Embryonic facial prominence (tissue), 1 donor: ENCODE results near the gene ALDH9A1.
"Not testable (repeated sequence)": the region's sequence is repeated elsewhere in the genome, so short reads cannot be mapped to it uniquely, and the experiment has no call there.

Source experiments
- DNase-seq: peaks from one replicate; pipeline ENCODE4 v3.0.0-alpha.2; 2016; ENCODE audit errors: extremely low spot score

Gene ALDH9A1

DNA sequence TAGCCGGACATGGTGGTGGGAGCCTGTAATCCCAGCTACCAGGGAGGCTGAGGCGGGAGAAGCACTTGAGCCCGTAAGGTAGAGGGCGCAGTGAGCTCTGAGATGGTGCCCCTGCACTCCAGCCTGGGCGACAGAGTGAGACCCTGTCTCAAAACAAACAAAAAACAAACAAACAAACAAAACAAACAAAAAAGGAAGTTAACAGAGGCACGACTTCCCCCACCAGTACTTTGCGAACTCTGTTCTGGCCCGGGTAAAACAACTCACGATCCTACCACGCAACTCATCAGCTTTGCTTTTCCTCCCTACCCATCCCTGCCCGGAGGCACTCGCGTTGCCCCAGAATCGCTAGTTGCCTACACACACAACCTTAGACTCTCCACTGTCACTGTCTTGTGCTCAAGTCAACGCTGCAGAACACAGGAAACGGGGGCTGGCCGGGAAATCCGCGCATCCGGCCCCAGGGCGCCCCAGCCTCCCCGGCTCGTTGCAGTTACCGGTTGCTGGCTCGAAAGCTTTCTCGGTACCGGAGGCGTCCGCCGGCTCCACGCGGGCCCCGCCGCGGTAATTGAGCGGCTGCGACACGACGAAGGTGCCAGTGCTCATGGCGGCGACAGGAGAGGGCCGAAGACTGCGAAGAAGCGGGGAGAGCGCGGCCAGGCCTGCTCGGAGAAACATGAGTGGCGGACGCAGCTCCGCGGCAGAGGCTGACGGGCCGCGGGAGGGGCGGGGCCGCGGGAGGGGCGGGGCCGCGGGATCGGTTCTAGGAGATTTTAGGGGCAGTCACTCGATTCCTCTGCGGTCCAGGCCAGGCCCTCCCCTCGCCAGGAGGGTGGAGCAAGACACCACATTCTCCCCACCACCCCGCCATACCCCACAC, at the start of gene ALDH9A1:
Gene ALDH9A1 (minus strand): TSS at position 682 of the 880 bp plus-strand sequence. CDS start 4 bp downstream, at position 678.
- DNase-seq = peak; percentile 71

DNA sequence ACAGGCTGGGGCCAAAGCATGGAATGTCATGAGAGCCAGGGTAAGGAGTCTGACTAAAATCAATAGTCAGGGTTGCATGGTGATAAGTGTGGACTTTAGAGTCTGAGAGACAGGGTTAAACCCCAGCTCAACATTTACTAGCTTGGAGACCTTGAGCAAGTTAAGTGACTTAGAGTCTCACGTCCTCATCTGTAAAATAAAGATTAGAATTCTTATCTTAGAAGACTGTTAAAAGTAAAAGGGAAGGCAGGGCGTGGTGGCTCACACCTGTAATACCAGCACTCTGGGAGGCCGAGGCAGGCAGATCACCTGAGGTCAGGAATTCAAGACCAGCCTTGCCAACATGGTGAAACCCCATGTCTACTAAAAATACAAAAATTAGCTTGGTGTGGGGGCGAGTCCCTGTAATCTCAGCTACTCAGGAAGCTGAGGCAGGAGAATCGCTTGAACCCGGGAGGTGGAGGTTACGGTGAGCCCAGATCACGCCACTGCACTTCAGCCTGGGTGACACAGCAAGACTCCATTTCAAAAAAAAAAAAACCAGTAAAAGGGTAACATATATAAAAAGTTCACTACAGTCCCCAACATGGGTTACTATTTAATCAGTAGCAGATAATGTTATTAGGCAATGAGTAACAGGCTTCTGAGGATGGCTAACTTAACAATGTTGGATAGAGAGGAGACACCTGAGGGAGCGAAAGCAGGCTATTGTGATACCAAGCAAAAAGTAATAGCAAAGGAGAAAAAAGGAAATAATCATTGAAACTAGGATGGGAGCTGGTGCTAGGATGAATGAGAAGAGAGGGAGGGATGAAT, 49.5 kb upstream of the ALDH9A1 start:
- DNase-seq = no peak

DNA sequence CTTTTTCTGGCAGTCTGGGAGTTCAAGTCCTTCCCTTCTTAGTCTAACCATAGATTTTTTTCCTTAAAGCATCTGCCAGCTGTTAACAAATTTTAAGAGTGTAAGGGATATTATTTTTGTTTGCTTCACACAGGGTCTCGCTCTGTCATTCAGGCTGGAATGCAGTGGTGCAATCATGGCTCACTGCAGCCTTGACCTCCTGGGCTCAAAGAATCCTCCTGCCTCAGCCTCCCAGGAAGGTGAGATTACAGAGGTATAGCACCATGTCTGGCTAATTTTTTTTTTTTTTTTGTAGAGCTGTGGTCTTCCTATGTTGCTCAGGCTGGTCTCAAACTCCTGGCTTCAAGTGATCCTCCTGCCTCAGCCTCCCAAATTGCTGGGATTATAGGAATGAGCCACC, 46.6 kb upstream of the ALDH9A1 start:
- DNase-seq = not testable (repeated sequence)

DNA sequence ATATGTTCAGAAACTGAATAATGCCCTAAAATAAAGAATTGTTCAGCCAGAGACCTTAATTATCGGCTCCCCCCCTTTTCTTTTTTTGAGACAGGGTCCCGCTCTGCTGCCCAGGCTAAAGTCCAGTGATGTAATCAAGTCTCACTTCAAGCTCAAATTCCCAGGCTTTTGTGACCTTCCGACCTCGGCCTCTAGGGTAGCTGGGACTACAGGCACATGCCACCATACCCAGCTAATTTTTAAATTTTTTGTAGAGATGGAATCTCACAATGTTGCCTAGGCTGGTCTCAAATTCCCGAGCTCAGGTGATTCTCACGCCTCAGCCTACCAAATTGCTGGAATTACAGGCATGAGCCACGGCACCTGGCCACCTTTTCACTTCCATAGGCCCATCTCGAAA, 43.8 kb upstream of the ALDH9A1 start:
- DNase-seq = no peak

DNA sequence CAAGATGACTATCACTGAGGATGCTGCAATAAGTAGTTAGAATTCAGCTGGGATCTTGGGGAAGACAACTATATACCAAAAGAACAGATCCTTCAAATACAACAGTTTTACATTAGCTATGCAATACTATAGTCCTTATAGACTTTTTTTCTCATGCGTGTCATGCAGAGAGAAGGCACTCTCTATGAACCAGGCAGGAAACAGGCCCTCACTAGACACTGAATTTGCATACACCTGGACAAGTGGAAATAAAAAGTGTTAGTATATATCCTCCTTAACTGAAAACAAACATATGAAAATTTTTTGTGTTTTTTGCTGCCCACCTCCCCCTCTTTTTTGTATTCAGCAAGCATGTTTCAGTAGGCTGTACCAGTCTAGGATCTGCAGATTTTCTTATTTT, 40.4 kb upstream of the ALDH9A1 start:
- no peak for DNase-seq

DNA sequence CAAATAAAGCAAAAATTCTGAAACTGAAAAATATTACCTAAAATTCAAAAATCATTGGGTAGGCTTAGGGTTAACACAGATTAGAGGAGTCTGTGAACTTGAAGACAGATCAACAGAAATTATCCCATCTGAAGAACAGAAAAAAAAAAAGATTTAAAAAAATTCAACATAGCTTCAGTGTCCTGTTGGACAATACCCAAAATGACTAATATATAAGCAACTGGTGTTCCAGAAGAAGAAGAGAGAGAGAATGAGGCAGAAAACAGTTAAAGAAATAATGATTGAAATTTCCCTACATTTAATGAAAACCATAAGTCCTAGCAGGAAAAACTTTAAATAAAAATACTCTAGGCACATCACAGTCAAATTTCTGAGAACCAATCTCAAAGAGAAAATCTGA, 38.8 kb upstream of the ALDH9A1 start:
- DNase-seq = no peak

DNA sequence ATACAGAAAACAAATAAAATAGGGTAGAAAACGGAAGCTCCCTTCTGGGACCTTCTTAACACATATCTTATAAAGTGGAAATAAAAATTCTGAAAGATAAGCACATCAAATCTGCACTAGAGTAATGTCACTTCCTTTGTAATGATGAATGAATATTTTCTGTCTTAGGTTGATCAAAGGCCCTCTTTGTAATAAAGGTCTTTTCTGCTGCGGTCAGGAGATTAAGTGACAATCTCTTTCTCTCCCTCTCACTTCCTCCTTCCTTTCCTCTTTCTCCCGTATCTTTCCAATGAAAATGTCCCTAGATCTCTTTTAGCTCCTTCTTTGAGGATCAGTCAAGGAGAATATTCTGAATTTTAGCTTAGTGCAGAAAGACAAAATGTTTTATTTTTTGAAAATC, 36.5 kb upstream of the ALDH9A1 start:
- DNase-seq = no peak

DNA sequence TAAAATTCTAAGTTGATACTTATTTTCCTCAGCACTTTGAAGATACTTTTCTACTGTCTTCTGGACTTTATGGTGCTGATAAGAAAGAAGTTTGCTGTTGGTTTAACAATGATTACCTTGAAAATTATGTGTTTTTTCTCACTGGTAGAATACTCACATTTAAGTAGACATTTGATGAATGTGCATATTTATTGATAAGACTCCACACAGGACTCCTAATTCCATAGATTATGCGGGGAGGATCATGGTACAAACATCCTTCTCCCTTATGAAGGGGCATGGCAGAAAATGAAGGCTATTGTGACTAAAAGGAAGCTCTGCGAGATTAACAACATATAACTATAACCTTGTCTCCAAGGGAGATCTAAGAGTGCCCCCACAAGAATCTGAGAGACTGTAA, 28.5 kb upstream of the ALDH9A1 start:
- DNase-seq = no peak

DNA sequence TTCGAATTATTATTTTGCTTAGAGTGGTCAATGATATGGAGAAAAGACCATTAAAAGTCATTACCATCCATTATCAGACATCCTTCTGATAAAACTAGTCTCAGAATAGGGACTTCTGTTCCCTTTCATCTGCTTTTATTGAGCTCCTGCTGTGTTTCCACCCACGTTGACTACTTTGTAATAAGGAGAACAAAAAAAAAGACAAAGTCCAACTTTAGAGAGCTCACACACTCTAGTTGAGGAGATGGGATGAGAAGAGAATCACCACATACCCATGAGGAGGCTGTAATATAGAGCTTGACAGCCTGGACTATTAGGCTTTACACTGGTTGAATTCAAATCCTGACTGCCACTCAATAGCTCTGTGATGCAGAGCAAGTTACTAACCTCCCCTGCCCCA, 27.8 kb upstream of the ALDH9A1 start:
- no peak for DNase-seq

DNA sequence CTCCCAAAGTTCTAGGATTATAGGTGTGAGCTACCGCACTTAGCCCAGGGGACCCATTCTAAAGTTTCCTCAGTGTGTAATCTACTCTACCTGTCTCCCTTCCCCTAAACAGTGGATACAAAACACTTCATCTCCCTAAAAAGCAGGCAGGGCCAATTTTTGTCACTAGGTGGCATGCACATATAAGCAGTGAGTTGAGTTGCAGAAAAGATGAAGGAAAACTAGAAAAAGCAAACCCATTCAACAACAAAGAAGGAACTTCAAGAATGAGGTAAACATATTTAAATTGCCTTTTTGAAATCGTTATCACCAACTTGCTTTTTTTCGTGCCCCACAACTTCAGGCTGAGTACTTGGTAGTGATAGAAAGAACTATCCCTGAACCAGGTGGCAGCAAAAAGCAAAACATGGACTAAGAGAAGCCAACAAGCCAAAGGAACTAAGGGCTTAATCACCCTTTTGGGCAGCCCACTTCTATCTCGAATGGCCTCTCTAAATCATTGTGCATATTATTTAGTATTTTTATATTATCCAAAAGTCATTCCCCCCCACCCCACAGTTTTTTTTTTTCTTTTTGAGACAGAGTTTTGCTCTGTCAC, 19.7 kb upstream of the ALDH9A1 start:
- peak; percentile 17 for DNase-seq

DNA sequence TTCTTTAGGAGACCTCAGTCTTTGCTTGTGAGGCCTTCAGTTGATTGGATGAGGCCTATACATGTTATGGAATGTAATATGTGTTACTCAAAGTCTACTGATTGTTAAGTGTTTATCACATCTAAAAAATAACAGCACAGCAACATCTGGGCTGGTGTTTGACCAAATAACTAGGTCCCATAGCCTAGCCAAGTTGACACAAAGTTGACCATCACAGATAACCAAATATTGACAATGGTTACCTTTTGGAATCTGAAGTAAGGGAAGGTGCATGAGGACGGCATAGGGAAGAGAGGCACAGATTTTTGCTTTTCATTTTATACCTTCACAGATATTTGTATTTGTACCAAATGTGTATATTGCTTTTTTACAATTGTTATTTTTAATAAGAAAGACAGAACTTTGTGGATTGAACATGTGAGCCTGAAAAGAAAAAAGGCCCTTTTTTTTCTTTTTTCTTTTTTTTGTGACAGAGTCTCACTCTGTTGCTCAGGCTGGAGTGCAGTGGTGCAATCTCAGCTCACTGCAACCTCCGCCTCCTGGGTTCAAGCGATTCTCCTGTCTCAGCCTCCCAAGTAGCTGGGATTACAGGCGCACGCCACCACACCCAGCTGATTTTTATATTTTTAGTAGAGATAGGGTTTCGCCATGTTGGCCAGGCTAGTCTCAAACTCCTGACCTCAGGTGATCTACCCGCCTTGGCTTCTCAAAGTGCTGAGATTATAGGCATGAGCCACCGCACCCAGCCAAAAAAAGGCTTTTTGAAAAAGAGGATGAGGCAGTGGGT, 18.1 kb upstream of the ALDH9A1 start:
- DNase-seq = not testable (repeated sequence)

DNA sequence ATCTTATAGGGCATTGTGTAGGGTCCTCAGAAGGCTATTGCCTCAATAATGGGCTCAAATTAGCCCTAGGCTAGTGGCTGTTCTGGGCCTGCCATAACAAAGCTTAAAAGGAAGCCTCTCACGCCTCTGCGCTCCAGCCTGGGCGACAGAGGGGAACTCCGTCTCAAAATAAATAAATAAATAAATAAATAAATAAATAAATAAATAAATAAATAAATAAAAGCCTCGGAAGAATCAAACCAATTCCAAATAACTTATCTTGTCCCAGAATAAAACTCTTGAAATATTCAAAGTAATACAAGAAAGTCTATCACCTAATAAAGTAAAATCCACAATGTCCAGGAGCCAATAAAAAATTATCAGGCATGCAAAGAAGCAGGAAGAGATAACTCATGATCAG, 14.4 kb upstream of the ALDH9A1 start:
- no peak for DNase-seq

DNA sequence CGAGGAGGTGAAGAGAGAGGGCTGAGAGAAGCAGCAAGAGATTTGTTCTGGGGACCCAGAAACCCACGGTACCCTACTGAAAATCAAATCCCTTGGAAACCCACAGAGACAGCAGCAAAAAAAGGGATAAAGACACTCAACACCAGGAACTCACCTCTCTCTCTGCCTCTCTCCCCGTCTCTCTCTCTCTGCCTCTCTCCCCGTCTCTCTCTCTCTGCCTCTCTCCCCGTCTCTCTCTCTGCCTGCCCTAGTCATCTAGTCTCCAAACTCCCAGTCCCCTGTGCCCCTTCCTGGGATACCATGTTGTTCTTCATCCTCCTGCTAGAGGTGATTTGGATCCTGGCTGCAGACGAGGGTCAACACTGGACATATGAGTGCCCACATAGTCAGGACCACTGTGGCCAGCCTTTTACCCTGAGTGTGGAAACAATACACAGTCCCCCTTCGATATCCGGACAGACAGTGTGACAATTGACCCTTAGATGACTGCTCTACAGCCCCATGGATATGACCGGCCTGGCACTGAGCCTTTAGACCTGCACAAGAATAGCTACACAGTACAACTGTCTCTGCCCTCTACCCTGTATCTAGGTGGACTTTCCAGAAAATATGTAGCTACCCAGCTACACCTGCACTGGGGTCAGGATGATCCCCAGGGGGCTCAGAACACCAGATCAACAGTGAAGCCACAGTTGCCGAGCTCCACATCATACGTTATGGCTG, 9.8 kb upstream of the ALDH9A1 start:
- no peak for DNase-seq

DNA sequence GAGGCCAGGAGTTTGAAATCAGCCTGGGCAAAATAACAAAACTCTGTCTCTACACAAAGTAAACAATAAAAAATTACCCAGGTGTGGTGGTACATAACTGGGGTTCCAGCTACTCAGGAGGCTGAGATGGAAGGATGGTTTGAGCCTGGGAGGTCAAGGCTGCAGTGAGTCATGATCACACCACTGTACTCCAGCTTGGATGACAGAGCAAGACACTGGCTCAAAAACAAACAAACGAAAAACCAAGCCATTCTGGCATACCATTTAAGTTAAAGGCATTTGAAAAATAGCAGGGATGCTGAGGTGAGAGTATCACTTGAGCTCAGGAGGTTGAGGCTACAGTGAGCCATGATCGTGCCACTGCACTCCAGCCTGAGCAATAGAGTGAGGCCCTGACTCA, 5.3 kb upstream of the ALDH9A1 start:
- no peak for DNase-seq

DNA sequence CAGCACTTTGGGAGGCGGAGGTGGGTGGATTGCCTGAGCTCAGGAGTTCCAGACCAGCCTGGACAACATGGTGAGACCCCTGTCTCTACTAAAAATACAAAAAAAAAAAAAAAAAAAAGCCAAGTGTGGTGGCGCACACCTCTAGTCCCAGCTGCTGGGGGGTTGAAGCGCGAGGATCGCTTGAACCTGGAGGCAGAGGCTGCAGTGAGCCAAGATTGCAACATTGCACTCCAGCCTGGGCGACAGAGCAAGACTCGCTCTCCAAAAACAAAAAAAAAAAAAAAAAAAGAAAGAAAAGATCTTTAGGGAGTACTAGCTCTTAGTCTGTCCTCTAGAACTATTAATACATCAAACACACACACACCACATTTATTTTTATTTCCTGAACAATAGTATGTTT, 3.6 kb upstream of the ALDH9A1 start:
- not testable (repeated sequence) for DNase-seq

DNA sequence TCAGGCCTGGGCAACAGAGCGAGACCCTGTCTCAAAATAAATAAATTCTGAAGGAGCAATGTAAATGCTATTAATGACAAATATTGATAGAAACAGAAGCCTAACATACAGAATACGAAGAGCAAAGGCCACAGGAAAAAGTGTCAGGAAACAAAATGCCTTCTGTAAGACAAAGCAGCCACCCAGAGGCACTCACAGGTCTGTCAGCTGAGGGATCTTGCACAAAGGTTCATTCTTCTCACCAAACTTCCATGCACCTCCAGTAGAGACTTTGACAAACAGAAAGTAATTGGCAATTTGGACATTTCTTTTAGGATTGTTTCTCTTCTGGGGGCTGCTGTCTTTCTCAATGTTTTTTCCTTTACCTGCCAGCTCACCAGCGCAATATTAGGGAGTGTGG, 1.2 kb upstream of the ALDH9A1 start:
- no peak for DNase-seq

DNA sequence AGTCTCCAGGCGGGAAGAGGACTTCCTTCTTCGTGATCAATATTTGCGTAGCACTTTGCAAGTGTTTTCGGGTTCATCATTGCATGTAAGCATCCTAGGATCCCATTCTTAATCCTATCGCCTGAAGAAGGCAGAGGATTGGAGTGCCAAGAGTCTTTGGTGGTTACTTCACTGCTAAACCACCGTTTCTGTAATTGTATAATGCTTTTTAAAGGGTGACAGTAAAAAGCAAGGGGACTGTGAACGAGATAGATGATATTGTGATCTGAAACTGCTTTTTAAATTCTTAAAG, 345 bp upstream of the ALDH9A1 start:
- DNase-seq = no peak

DNA sequence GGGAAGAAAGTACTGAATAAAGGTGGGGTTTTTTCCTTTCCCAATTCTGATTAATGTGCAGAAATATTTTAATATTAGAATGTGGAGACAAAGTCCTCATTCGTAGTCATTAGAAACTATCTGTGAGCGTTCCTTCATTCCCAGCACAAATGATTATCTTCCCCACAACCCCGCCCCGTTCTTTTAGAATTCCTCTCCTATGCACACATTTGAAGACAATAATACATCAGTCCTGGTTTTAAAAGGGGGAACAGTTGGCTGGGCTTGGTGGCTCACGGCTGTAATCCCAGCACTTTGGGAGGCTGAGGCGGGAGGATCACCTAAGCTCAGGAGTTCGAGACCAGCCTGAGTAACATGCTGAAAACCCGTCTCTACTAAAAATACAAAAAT, 876 bp downstream of the ALDH9A1 start:
- no peak for DNase-seq

DNA sequence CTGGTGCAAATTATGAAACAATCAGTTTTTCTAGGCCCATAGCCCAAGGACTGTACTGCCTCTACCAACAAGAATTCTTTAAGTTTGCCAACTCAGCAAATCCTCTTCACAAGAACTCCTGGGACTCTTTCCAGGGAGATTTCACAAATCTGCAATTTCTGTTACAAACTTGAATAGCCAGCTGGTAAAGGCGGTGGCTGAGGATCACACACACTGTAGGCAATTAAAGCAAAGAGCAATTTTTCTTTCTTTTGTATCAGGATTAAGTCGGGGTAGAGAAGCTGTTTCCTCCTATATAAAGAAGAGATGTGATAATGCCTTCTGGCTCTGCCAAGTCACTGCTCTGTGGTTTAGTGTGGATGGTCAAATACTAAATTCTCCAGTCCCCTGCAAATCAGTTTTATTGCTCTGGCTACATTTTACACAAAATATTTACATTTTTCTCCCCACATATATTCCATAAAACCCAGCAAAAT, 1.7 kb downstream of the ALDH9A1 start:
- no peak for DNase-seq

DNA sequence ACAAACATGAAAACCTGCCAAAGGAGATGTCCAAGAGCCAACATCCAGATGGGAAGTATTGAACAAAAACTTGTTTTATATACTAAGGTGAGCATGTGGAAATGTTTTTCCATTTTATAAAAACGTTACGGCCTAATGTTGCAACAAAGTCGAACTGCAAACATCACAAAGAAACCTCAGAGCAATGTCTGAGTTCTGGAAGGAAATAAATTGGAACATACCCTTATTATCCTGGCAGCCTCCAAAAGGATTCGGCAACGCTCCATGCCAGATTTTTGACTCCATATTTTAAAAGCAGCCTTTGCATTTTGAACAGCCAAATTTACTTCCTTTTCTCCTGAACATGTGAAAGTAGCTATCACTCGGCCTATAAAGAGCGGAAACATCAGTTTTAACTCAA, 3.3 kb downstream of the ALDH9A1 start:
- peak; percentile 9 for DNase-seq

DNA sequence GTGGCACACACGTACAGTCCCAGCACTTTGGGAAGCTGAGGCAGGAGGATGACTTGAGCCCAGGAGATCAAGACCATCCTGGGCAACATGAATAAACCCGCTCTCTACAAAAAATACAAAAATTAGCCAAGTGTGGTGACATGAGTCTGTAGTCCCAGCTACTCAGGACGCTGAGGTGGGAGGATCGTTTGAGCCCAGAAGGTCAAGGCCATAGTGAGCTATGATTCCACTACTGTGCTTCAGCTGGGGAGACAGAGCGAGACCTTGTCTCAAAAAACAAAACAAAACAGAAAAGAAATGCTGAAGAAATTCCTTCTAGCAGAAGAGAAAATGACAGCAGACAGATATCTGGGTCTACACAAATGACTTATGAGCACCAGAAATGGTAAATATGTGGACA, 10.3 kb downstream of the ALDH9A1 start:
- no peak for DNase-seq
